H1 (cell line): ENCODE results near the gene FREM2. TPM values are rescaled to one million over a fixed set of nuclear protein-coding genes. Genes with fewer than 3 reads are reported as not detected.

Experiments used
- SP4 ChIP-seq: IDR thresholded peaks from 2 replicates; pipeline ENCODE4 v1.6.1; 2012; ENCODE audit warnings: low read length, inconsistent platforms
- polyA plus RNA-seq, 7 experiments: library from polyadenylated mRNA; depleted of rRNA in 3 of 7; stranded (reverse) in 5 of 7; unstranded in 2 of 7; fragments of >200 nt in 5 of 7; fragments of 200-250 nt in 2 of 7; gene quantifications; 1 replicate in 5 of 7; 2 replicates in 1 of 7; 4 replicates in 1 of 7; pipeline versions ENCODE4 v1.2.1 to v1.2.3, GENCODE V29; 2011 to 2013; ENCODE audit warnings: missing spikeins in 2 of 7, mixed read lengths in 2 of 7
- total RNA-seq: library from RNA; stranded (reverse); fragmentation: NEBNext Ultra II Directional; extraction: Animal tissue kit (Norgen Biotek cat#: 25700); gene quantifications from 2 replicates; pipeline ENCODE4 v1.2.1, GENCODE V29; 2021

The FREM2 gene
- total and polyA plus RNA-seq, 2 of the 8 experiments (the other 6 are each of a cell fraction or from before 2014, with no cell fraction given): 11.6 to 22.8 TPM

- no peak for TF ChIP-seq SP4
Observed at GRCh38 chr13:38785490-38785889, 98.6 kb downstream of the FREM2 start (continued).
